ENCODE data around the gene APOC4. TPM values are rescaled to one million over a fixed set of nuclear protein-coding genes. Genes with fewer than 3 reads are reported as not detected.
"Not testable (repeated sequence)": the region's sequence is repeated elsewhere in the genome, so short reads cannot be mapped to it uniquely, and the experiment has no call there.

Gene APOC4, protein sequence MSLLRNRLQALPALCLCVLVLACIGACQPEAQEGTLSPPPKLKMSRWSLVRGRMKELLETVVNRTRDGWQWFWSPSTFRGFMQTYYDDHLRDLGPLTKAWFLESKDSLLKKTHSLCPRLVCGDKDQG
- polyA plus RNA-seq (ENCODE audit: insufficient read length) = not detected
- long read RNA-seq, donor 1 = 0 reads
- long read RNA-seq, donor 2 = 0 reads
- long read RNA-seq, donor 3 = 0 reads
- long read RNA-seq, donor 4 = 0 reads
- long read RNA-seq, donor 5 = 0 reads
- long read RNA-seq, donor 6 = 0 reads
- long read RNA-seq, donor 7 = 0 reads
- long read RNA-seq, donor 8 = 0 reads

GRCh38 chr19:44942067-44942571, at the start of gene APOC4:
Gene APOC4 (plus strand): TSS chr19:44942237. CDS start chr19:44942278, 41 bp downstream.
- DNase-seq = no peak

- no peak for DNase-seq
Observed at GRCh38 chr19:44892932-44893331, 49.1 kb upstream of the APOC4 start.

GRCh38 chr19:44893332-44894051, 48.5 kb upstream of the APOC4 start:
- no peak for DNase-seq

- no peak for DNase-seq
Observed at GRCh38 chr19:44894052-44894400, 48.0 kb upstream of the APOC4 start.

DNA sequence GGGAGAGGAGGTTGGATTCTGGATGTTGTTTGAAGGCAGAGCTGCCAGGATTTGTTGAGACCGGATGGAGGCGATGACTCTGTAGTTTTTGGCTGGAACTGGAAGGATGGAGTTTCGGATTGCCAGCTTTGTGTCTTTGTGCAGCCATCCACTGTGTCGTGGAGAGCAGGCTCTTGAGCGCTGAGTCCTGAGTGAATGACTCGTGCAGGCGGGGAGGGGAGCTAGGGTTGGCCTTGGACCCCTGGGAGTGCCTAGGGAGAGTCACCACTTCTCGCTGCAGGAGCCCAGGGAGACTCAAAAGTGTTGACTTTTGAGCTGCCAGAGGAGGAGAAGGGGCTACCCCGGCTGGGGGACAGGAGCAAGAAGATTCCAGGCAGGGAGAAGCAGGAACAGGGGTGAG, 47.1 kb upstream of the APOC4 start:
- DNase-seq = no peak

GRCh38 chr19:44897835-44898234, 44.2 kb upstream of the APOC4 start:
- DNase-seq = no peak

GRCh38 chr19:44900328-44901244, 41.5 kb upstream of the APOC4 start:
- no peak for DNase-seq

- DNase-seq = no peak
Observed at GRCh38 chr19:44903216-44903601, 38.8 kb upstream of the APOC4 start.

DNA sequence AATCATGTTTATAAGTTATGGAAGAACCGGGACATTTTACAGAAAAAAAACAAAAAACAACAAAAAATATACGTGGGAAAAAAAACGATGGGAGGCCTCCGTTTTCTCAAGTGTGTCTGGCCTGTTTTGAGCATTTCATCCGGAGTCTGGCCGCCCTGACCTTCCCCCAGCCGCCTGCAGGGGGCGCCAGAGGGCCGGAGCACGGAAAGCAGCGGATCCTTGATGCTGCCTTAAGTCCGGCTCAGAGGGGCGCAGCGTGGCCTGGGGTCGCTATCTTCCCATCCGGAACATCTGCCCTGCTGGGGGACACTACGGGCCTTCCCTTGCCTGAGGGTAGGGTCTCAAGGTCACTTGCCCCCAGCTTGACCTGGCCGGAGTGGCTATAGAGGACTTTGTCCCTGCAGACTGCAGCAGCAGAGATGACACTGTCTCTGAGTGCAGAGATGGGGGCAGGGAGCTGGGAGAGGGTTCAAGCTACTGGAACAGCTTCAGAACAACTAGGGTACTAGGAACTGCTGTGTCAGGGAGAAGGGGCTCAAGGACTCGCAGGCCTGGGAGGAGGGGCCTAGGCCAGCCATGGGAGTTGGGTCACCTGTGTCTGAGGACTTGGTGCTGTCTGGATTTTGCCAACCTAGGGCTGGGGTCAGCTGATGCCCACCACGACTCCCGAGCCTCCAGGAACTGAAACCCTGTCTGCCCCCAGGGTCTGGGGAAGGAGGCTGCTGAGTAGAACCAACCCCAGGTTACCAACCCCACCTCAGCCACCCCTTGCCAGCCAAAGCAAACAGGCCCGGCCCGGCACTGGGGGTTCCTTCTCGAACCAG, 38.2 kb upstream of the APOC4 start:
- peak; percentile 50 for DNase-seq

GRCh38 chr19:44904426-44904994, 37.5 kb upstream of the APOC4 start:
- no peak for DNase-seq

- DNase-seq = peak; percentile 34
Observed at GRCh38 chr19:44905437-44906160, 36.4 kb upstream of the APOC4 start, which contains the start of gene APOE. Gene APOE (plus strand): TSS chr19:44905796. CDS start chr19:44906625, 829 bp downstream.

- DNase-seq = no peak
Observed at GRCh38 chr19:44907613-44908012, 34.4 kb upstream of the APOC4 start.

GRCh38 chr19:44908074-44908835, 33.8 kb upstream of the APOC4 start:
- DNase-seq = no peak

GRCh38 chr19:44908836-44909261, 33.2 kb upstream of the APOC4 start:
- no peak for DNase-seq

DNA sequence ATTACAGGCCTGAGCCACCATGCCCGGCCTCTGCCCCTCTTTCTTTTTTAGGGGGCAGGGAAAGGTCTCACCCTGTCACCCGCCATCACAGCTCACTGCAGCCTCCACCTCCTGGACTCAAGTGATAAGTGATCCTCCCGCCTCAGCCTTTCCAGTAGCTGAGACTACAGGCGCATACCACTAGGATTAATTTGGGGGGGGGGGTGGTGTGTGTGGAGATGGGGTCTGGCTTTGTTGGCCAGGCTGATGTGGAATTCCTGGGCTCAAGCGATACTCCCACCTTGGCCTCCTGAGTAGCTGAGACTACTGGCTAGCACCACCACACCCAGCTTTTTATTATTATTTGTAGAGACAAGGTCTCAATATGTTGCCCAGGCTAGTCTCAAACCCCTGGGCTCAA, 32.3 kb upstream of the APOC4 start:
- no peak for DNase-seq

- not testable (repeated sequence) for DNase-seq
Observed at GRCh38 chr19:44911896-44912295, 30.1 kb upstream of the APOC4 start.

DNA sequence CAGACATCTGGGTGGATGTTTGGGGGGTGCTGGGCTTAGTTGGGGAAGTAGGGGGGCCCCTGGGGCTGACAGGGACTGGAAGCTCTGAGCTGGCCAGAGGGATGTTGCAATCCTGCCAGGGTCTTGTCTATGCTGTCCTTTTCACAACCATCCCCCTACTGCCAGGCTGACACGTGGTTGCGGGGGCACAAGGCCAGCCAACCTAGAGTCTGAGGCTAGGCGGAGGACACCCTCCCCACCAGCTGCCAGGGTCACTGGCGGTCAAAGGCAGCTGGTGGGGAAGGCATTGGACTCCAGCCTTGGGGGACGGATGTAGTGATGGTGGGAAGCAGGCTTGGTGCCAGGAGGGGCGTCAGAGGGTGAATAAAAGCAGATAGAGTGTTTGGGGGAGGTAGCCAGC, 29.2 kb upstream of the APOC4 start:
- no peak for DNase-seq

DNA sequence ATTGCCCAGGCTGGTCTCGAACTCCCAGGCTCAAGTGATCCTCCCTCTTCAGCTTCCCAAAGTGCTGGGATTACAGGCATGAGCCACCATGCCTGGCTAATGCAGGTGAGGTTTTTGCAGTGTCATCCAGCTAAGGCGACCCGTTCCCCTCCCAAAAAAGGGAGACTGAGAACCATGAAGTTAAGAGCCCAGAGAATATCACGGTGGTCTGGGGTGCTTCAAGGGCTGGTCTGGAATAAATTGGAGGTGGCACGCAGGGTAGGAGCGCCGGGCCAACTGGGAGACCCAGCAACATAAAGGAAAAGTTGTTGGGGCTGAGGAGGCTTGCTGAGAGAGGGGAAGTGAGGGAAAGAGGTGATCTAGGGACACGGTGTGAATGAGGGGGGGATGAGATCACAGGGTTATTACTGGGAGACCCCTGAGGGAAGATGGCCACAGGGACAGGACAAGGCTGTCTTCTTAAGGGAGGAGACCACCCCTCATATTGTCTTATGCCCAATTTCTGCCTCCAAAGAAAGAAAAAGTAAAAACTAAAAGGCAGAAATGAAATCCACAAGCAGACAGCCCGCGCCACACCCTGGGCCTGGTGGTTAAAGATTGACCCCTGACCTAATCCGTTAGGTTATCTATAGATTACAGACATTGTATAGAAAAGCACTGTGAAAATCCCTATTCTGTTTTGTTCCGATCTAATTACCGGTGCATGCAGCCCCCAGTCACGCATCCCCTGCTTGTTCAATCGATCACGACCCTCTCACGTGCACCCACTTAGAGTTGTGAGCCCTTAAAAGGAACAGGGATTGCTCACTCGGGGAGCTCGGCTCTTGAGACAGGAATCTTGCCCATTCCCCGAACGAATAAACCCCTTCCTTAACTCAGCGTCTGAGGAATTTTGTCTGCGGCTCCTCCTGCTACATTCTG, 28.3 kb upstream of the APOC4 start:
- not testable (repeated sequence) for DNase-seq
